Adipocyte (in vitro differentiated cells): ENCODE measurements around the gene EIF1AD.
"Not testable (repeated sequence)": the region's sequence is repeated elsewhere in the genome, so short reads cannot be mapped to it uniquely, and the experiment has no call there.

Source experiments
- DNase-seq: peaks from one replicate; pipeline ENCODE4 v3.0.0-alpha.2; 2015; ENCODE audit warnings: low read depth
- H3K27me3 ChIP-seq: replicated peaks from 2 replicates; pipeline ENCODE4 v1.7.0; 2013; ENCODE audit warnings: mild to moderate bottlenecking, low read length, moderate library complexity; ENCODE audit not compliant: control insufficient read depth, insufficient read depth
- H3K36me3 ChIP-seq: 2 replicates; pipeline ENCODE4 v1.7.0; 2013; ENCODE audit warnings: low read length, mild to moderate bottlenecking, moderate library complexity; ENCODE audit not compliant: control insufficient read depth, insufficient read depth, severe bottlenecking
- H3K4me1 ChIP-seq: 2 replicates; pipeline ENCODE4 v1.7.0; 2013; ENCODE audit warnings: mild to moderate bottlenecking, low read length, moderate library complexity; ENCODE audit not compliant: control insufficient read depth, insufficient read depth
- H3K4me3 ChIP-seq: 2 replicates; pipeline ENCODE4 v1.7.0; 2013; ENCODE audit warnings: mild to moderate bottlenecking, low read length, moderate library complexity
- H3K9ac ChIP-seq: 2 replicates; pipeline ENCODE4 v1.7.0; 2013; ENCODE audit warnings: mild to moderate bottlenecking, low read length, moderate library complexity
- H3K9me3 ChIP-seq: 2 replicates; pipeline ENCODE4 v1.7.0; 2013; ENCODE audit warnings: mild to moderate bottlenecking, low read length, moderate library complexity; ENCODE audit not compliant: control insufficient read depth

Gene EIF1AD

GRCh38 chr11:65961267-65962140 lies 40.5 kb downstream of the EIF1AD start, which contains the start of gene SART1:
TSS of gene SART1 (plus strand) at chr11:65961734. CDS start at chr11:65961781, 47 bp downstream.
- peak within 1 kb of the TSS; percentile 96 for H3K9ac ChIP-seq

GRCh38 chr11:65960824-65961266 lies 41.1 kb downstream of the EIF1AD start:
- no peaks in the 10 kb centered on the region for H3K9me3 ChIP-seq
- peaks cover 18% of the 10 kb centered on the region for H3K36me3 ChIP-seq
- H3K27me3 ChIP-seq: no peaks in the 10 kb centered on the region
- no peak for DNase-seq
- peak overlapping the region; percentile 96 for H3K9ac ChIP-seq
- peak overlapping the region; percentile 93 for H3K4me3 ChIP-seq
- H3K4me1 ChIP-seq: peaks cover 19% of the 10 kb centered on the region

More at GRCh38 chr11:65961267-65962140, 40.5 kb downstream of the EIF1AD start, which contains the start of gene SART1:
- Histone ChIP-seq H3K36me3 (peaks cover 25% of the 10 kb centered on the region), H3K9me3 (no peaks in the 10 kb centered on the region), H3K4me3 (peak within 1 kb of the TSS; percentile 93), H3K4me1 (peaks cover 19% of the 10 kb centered on the region), H3K27me3 (no peaks in the 10 kb centered on the region)
- DNase-seq: peak; percentile 99

- no peaks in the 10 kb centered on the region for H3K27me3 ChIP-seq
- no peak for DNase-seq
Measured at GRCh38 chr11:65958774-65959420, 43.1 kb downstream of the EIF1AD start.

GRCh38 chr11:65958291-65958690 lies 43.7 kb downstream of the EIF1AD start:
- Histone ChIP-seq H3K4me1 (peaks cover 12% of the 10 kb centered on the region), H3K9me3 (no peaks in the 10 kb centered on the region), H3K4me3 (no peak overlapping the region), H3K9ac (no peak overlapping the region), H3K27me3 (no peaks in the 10 kb centered on the region), H3K36me3 (no peaks in the 10 kb centered on the region)
- DNase-seq: no peak

More at GRCh38 chr11:65958774-65959420, 43.1 kb downstream of the EIF1AD start:
- no peaks in the 10 kb centered on the region for H3K9me3 ChIP-seq
- no peaks in the 10 kb centered on the region for H3K36me3 ChIP-seq
- H3K9ac ChIP-seq: no peak overlapping the region
- peaks cover 18% of the 10 kb centered on the region for H3K4me1 ChIP-seq
- H3K4me3 ChIP-seq: no peak overlapping the region

- Histone ChIP-seq H3K27me3 (no peaks in the 10 kb centered on the region), H3K9ac (no peak overlapping the region), H3K36me3 (no peaks in the 10 kb centered on the region), H3K9me3 (no peaks in the 10 kb centered on the region), H3K4me1 (no peaks in the 10 kb centered on the region), H3K4me3 (no peak overlapping the region)
- DNase-seq: no peak
Measured at GRCh38 chr11:65954771-65955170, 47.2 kb downstream of the EIF1AD start.

GRCh38 chr11:65953471-65953870 lies 48.5 kb downstream of the EIF1AD start:
- Histone ChIP-seq H3K36me3 (no peaks in the 10 kb centered on the region), H3K9ac (no peak overlapping the region), H3K9me3 (no peaks in the 10 kb centered on the region), H3K4me1 (no peaks in the 10 kb centered on the region), H3K4me3 (no peak overlapping the region), H3K27me3 (no peaks in the 10 kb centered on the region)
- no peak for DNase-seq

- no peak for DNase-seq
- H3K36me3 ChIP-seq: no peaks in the 10 kb centered on the region
Measured at GRCh38 chr11:65952052-65952521, 49.9 kb downstream of the EIF1AD start.

GRCh38 chr11:65951641-65952040 lies 50.3 kb downstream of the EIF1AD start:
- H3K9ac ChIP-seq, H3K27me3 ChIP-seq, H3K4me3 ChIP-seq, H3K4me1 ChIP-seq, DNase-seq, H3K9me3 ChIP-seq, H3K36me3 ChIP-seq: not testable (repeated sequence)

More at GRCh38 chr11:65952052-65952521, 49.9 kb downstream of the EIF1AD start:
- H3K27me3 ChIP-seq: no peaks in the 10 kb centered on the region
- H3K4me3 ChIP-seq: no peak overlapping the region
- H3K4me1 ChIP-seq: no peaks in the 10 kb centered on the region
- no peaks in the 10 kb centered on the region for H3K9me3 ChIP-seq
- H3K9ac ChIP-seq: no peak overlapping the region

- not testable (repeated sequence) for H3K9ac ChIP-seq, H3K36me3 ChIP-seq, H3K4me3 ChIP-seq, H3K9me3 ChIP-seq, DNase-seq, H3K4me1 ChIP-seq, H3K27me3 ChIP-seq
Measured at GRCh38 chr11:65950711-65951110, 51.2 kb downstream of the EIF1AD start.

- H3K4me3 ChIP-seq: no peak overlapping the region
- DNase-seq: no peak
- H3K27me3 ChIP-seq: no peaks in the 10 kb centered on the region
- H3K36me3 ChIP-seq: no peaks in the 10 kb centered on the region
- no peaks in the 10 kb centered on the region for H3K9me3 ChIP-seq
- no peaks in the 10 kb centered on the region for H3K4me1 ChIP-seq
- H3K9ac ChIP-seq: no peak overlapping the region
Measured at GRCh38 chr11:65947603-65948125, 54.3 kb downstream of the EIF1AD start.

- DNase-seq: no peak
- no peak overlapping the region for H3K4me3 ChIP-seq
- H3K9ac ChIP-seq: no peak overlapping the region
Measured at GRCh38 chr11:65947133-65947532, 54.8 kb downstream of the EIF1AD start.

More at GRCh38 chr11:65947133-65947532, 54.8 kb downstream of the EIF1AD start:
- Histone ChIP-seq H3K9me3 (no peaks in the 10 kb centered on the region), H3K36me3 (no peaks in the 10 kb centered on the region), H3K4me1 (no peaks in the 10 kb centered on the region), H3K27me3 (no peaks in the 10 kb centered on the region)
